Pancreas (tissue), 10 donors: ENCODE data around the gene GIPC1. TPM values are rescaled to one million over a fixed set of nuclear protein-coding genes. Genes with fewer than 3 reads are reported as not detected.
A peak's percentile ranks its signal among the peaks of the same experiment; 100 is the strongest.

Experiments
- ATAC-seq, 4 donors: fragments of 200-7000 bp; cut with Tn5 transposase; one replicate each; pipeline versions ENCODE4 v1.8.0 to v1.9.1; 2020; ENCODE audit warnings: mild to moderate bottlenecking in 4 of 4, moderate library complexity in 4 of 4
- DNase-seq, 6 donors: peaks; one replicate each; pipeline ENCODE4 v3.0.0-alpha.2; 2020
- FAIRE-seq: peaks from 2 replicates; lab custom pipeline; 2012; peaks lifted over from hg19 to GRCh38; lab: Jason Lieb, UNC
- H3K27ac ChIP-seq, 4 donors: fragments of 200-600 bp; sonication (generic); 1 replicate in 3 of 4; 2 replicates in 1 of 4; pipeline versions ENCODE4 v1.5.0 to v1.8.0; 2020
- H3K27me3 ChIP-seq, 4 donors: fragments of 200-600 bp; one replicate each; pipeline ENCODE4 v1.8.0; 2021
- H3K36me3 ChIP-seq, 3 donors: fragments of 200-600 bp; sonication (generic) in 1 of 3; one replicate each; pipeline versions ENCODE4 v1.5.0 to v1.8.0; 2020 to 2021
- H3K4me1 ChIP-seq, 3 donors: fragments of 200-600 bp; one replicate each; pipeline ENCODE4 v1.8.0; 2021
- H3K4me3 ChIP-seq, 4 donors: fragments of 200-600 bp; sonication (generic) in 2 of 4; one replicate each; pipeline versions ENCODE4 v1.5.0 to v1.8.0; 2020 to 2021
- H3K9me3 ChIP-seq, 4 donors: fragments of 200-600 bp; one replicate each; pipeline ENCODE4 v1.8.0; 2021
- WGBS, 2 donors: extraction: QIAGEN DNeasy Blood & Tissue Kit; methylation state at CpG; one replicate each; pipeline ENCODE4 v1.1.7; 2013; 5-methylcytosine and 5-hydroxymethylcytosine counted together
- intact Hi-C, 3 donors: fragments of 100-400 bp; cut with DNase I; formaldehyde crosslinking; loops; one replicate each; pipeline versions ENCODE4 v1.11.1 to v1.14.2; 2022
- polyA plus RNA-seq, 2 donors: library from polyadenylated mRNA; stranded (reverse); fragments of 200-250 nt; gene quantifications; one replicate each; pipeline ENCODE4 v1.2.3, GENCODE V29; 2013
- total RNA-seq, 6 donors: library from RNA; stranded (reverse); fragmentation: NEBNext Ultra II Directional in 4 of 6; extraction: Animal tissue kit (Norgen Biotek cat#: 25700) in 4 of 6; gene quantifications; one replicate each; pipeline versions ENCODE4 v1.2.1 to v1.2.4, GENCODE V29; 2021 to 2023
- TF ChIP-seq, protein P1 (sequence below), 4 donors: fragments of 200-600 bp; sonication (generic) in 3 of 4; IDR thresholded peaks; one replicate each; pipeline versions ENCODE4 v1.5.0 to v1.8.0; 2021; ENCODE audit warnings: antibody characterized with exemption in 4 of 4
- donor health status: healthy with polysubstance abuse.
- donor health status: DM: no; HTN: no; CAD: no; lungs with moderate emphysema.
- donor health status: DM: no; HTN: no; CAD: no.
- donor health status: control.
- donor health status: control.
- donor health status: Bipolar disorder and iron deficiency.
- donor health status: DM: yes; HTN: yes; CAD: no.
- donor health status: DM: no; HTN: no; CAD: no.
- donor health status: DM: no; HTN: no; CAD: no.
- donor health status: DM: yes; HTN: yes; CAD: no.

Gene GIPC1
- total and polyA plus RNA-seq, 8 donors = 19.0 to 53.1 (median 25.0) TPM

DNA sequence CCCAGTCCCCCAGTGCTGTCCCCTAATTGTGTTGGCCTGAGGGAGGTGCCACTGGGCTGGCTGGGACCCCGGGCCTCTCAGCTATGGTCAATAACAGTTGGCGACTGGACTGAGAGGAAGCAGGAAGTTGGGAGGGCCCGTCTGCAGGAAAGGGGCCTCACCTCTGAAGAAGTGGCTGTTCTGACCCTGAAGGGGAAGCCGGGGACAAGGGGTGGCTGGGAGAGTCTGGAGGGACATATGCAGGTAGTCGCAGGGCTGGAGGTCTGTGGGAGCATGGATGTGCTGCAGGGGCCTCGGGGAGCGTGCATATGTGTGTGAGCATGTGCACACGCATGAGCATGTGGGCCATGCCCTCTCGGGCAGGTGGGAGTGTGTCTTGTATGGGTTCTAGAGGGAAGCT lies 56.9 kb downstream of the GIPC1 start:
- intact Hi-C loops = no loop called here
- no peaks in the 10 kb centered on the region for H3K9me3 ChIP-seq
- no peaks in the 10 kb centered on the region for H3K27me3 ChIP-seq
- no peak for FAIRE-seq
- peaks cover 0 to 14% (median 9%) of the 10 kb centered on the region in 3 donors for H3K36me3 ChIP-seq
- no peak overlapping the region for H3K27ac ChIP-seq
- TF ChIP-seq, protein P1, sequence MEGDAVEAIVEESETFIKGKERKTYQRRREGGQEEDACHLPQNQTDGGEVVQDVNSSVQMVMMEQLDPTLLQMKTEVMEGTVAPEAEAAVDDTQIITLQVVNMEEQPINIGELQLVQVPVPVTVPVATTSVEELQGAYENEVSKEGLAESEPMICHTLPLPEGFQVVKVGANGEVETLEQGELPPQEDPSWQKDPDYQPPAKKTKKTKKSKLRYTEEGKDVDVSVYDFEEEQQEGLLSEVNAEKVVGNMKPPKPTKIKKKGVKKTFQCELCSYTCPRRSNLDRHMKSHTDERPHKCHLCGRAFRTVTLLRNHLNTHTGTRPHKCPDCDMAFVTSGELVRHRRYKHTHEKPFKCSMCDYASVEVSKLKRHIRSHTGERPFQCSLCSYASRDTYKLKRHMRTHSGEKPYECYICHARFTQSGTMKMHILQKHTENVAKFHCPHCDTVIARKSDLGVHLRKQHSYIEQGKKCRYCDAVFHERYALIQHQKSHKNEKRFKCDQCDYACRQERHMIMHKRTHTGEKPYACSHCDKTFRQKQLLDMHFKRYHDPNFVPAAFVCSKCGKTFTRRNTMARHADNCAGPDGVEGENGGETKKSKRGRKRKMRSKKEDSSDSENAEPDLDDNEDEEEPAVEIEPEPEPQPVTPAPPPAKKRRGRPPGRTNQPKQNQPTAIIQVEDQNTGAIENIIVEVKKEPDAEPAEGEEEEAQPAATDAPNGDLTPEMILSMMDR (IDR thresholded peaks at IDR 0.05) = no peak
- H3K4me1 ChIP-seq = peaks cover 0 to 9% (median 0%) of the 10 kb centered on the region in 3 donors
- 78 to 84% methylated on average over 9 of the region's 9 CpGs for WGBS, 2 donors
- ATAC-seq = no peak
- no peak overlapping the region for H3K4me3 ChIP-seq
- no peak for DNase-seq

DNA sequence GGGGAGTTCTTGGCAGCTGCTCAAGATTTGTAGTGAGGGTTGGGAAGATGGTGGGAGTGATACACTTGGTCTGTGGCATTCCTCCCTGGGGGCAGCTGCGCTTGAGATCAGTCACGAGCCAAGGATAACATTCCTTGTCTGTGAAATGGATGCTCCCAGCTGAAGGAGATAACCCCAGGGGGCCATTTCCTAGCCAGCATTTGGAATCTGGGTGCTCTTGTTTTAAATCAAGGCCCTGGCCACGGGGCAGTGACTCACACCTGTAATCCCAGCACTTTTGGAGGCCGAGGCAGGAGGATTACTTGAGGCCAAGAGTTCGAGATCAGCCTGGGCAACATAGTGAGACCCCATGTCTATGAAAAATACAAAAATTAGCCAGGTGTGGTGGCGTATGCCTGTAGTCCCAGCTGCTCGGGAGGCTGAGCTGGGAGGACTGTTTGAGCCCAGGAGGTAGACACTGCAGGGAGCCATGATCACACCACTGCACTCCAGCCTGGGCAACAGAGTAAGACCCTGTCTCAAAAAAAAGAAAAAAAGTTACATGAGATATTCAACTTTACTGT lies 58.3 kb downstream of the GIPC1 start:
- peaks cover 0 to 9% (median 0%) of the 10 kb centered on the region in 3 donors for H3K4me1 ChIP-seq
- H3K36me3 ChIP-seq = peaks cover 0 to under 1% (median 0%) of the 10 kb centered on the region in 3 donors
- no peak overlapping the region for H3K4me3 ChIP-seq
- no peaks in the 10 kb centered on the region for H3K9me3 ChIP-seq
- no peaks in the 10 kb centered on the region for H3K27me3 ChIP-seq
- no peak for DNase-seq
- 93 to 96% methylated on average over 7 of the region's 7 CpGs for WGBS, 2 donors
- FAIRE-seq = no peak
- no peak overlapping the region for H3K27ac ChIP-seq
- intact Hi-C loops = no loop called here
- TF ChIP-seq, protein P1 (IDR thresholded peaks at IDR 0.05) = no peak
- no peak for ATAC-seq

DNA sequence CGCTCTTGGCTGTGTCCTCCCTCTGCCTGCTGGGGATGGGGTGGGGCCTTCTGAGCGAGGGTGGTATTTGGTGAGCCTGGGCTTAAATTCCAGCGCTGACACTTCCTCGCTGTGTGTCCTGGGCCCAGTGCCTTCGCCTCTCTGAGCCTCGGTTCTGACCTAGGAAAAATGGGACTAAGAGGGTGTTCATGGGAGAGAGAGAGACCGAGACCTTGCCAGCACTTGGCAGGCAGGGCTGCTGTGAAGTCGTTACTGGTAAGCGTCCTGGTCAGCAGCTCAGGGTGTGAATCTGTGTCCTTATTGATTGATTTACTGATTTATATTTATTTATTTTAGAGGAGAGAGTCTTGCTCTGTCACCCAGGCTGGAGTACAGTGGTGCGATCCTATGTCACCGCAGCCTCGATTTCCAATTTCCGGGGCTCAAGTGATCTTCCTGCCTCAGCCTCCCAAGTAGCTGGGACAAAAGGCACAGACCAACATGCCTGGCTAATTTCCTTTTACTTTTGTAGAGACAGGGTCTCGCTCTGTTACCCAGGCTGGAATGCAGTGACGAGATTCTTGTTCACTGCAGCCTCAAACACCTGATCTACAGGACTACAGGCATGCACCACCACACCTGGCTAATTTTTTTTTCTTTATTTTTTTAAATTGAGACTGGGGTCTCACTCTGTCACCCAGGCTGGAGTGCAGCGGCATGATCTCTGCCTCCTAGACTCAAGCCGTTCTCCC lies 60.4 kb downstream of the GIPC1 start:
- 77 to 80% methylated on average over 17 of the region's 17 CpGs for WGBS, 2 donors

DNA sequence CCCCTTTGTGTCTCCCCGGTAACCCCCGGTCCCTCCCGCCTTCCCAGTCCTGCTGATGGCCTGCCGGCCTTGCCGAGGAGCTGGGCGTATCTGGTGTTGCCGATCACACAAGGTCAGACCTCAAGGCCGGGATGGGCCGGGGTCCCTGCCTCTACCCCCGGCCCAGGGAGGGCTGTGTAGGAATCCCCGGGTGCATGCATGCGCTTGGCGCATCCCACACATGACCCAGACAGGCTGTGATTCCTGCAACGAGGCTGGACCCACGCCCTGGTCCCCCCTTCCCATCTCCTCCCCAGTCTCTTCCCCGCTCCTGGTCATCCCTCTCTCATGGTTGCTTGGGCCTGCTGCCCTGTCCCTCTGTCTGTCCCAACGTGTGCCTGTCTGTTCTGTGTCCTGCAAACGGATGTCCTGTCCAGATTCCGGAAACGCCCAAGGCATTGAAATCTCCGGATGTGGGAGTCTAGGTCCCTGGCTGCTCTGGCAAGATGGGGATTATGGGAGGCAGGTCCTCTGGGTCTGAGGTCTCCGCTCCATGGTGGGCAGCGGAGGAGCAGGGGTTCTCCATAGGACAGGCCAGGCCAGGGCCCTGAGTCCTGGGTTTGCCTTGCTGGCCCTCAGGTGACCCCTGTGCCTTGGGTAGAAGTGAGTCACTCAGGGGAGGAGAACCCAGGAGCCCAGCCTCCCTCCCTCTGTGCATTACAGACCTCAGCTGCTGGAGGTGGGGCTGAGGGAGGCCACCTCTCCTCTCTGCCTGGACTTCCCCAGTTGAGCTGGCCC lies 61.2 kb downstream of the GIPC1 start:
- FAIRE-seq (no peak), ATAC-seq (peak; percentile 29 to 68 (median 52)), DNase-seq (peak in 5 of 6 donors; percentile 21 to 72 (median 46))
- Histone ChIP-seq H3K27me3 (no peaks in the 10 kb centered on the region), H3K9me3 (no peaks in the 10 kb centered on the region), H3K4me3 (peak overlapping the region in 2 of 4 donors; percentile 92 to 93), H3K36me3 (no peaks in the 10 kb centered on the region), H3K4me1 (peaks cover 0 to 16% (median 0%) of the 10 kb centered on the region in 3 donors), H3K27ac (peak overlapping the region in 3 of 4 donors; percentile 35 to 68 (median 48))
- WGBS, 2 donors = 57 to 58% methylated on average over 22 to 23 of the region's 23 CpGs
- intact Hi-C loops = no loop called here
- TF ChIP-seq, protein P1 (IDR thresholded peaks at IDR 0.05) = no peak

More for the DNA sequence above, 60.4 kb downstream of the GIPC1 start:
- no peaks in the 10 kb centered on the region for H3K9me3 ChIP-seq
- intact Hi-C loops = no loop called here
- no peak for ATAC-seq
- TF ChIP-seq, protein P1 (IDR thresholded peaks at IDR 0.05) = no peak
- H3K27ac ChIP-seq = peak overlapping the region in 1 of 4 donors; percentile 48
- H3K27me3 ChIP-seq = no peaks in the 10 kb centered on the region
- FAIRE-seq = no peak
- DNase-seq = no peak
- H3K4me1 ChIP-seq = peaks cover 0 to 16% (median 0%) of the 10 kb centered on the region in 3 donors
- no peak overlapping the region for H3K4me3 ChIP-seq
- H3K36me3 ChIP-seq = no peaks in the 10 kb centered on the region
